CD4-positive, alpha-beta T cell (primary cell): Measurements from ENCODE around the gene TIMM23. TPM values are rescaled to one million over a fixed set of nuclear protein-coding genes. Genes with fewer than 3 reads are reported as not detected.
"Not testable (repeated sequence)": the region's sequence is repeated elsewhere in the genome, so short reads cannot be mapped to it uniquely, and the experiment has no call there.

ENCODE experiments used
- ATAC-seq: fragments of 200-7000 bp; cut with Tn5 transposase; one replicate; pipeline ENCODE4 v1.10.0; 2022; ENCODE audit warnings: mild to moderate bottlenecking; ENCODE audit not compliant: poor library complexity
- CTCF ChIA-PET: fragments of 350-600 bp; sonication (Branson Sonifier 250); formaldehyde crosslinking; loops from one replicate; lab custom pipeline; 2021; ENCODE audit warnings: antibody characterized with exemption, inconsistent platforms; lab: Charles Lee
- POLR2A ChIA-PET: fragments of 350-600 bp; sonication (Branson Sonifier 250); formaldehyde crosslinking; loops from one replicate; lab custom pipeline; 2021; ENCODE audit warnings: antibody characterized with exemption, inconsistent platforms; lab: Charles Lee
- DNase-seq, 14 experiments: peaks; one replicate each; pipeline ENCODE4 v3.0.0-alpha.2; 2013 to 2020; ENCODE audit warnings: mixed read lengths in 2 of 14
- H3K27ac ChIP-seq, 2 donors: one replicate each; pipeline versions ENCODE4 v1.5.1 to v1.7.0; 2013; ENCODE audit warnings: low read length in 2 of 2, low read depth in 1 of 2, mild to moderate bottlenecking in 1 of 2
- H3K27me3 ChIP-seq, 2 experiments: 1 replicate in 1 of 2; 2 replicates in 1 of 2; pipeline versions ENCODE4 v1.6.1 to v1.7.0; 2013; ENCODE audit warnings: low read length in 2 of 2, control low read depth in 1 of 2, mild to moderate bottlenecking in 1 of 2, moderate library complexity in 1 of 2; ENCODE audit not compliant: insufficient read depth in 2 of 2, control insufficient read depth in 1 of 2
- H3K36me3 ChIP-seq: one replicate; pipeline ENCODE4 v1.6.1; 2013; ENCODE audit warnings: low read length, control low read depth; ENCODE audit not compliant: insufficient read depth
- H3K4me1 ChIP-seq: one replicate; pipeline ENCODE4 v1.6.1; 2013; ENCODE audit warnings: low read length, control low read depth; ENCODE audit not compliant: insufficient read depth
- H3K4me3 ChIP-seq: one replicate; pipeline ENCODE4 v1.5.1; 2013; ENCODE audit warnings: mild to moderate bottlenecking, low read length, moderate library complexity
- H3K9me3 ChIP-seq, 2 experiments: 1 replicate in 1 of 2; 2 replicates in 1 of 2; pipeline versions ENCODE4 v1.6.1 to v1.7.0; 2013; ENCODE audit warnings: low read length in 2 of 2, mild to moderate bottlenecking in 2 of 2, control low read depth in 1 of 2, moderate library complexity in 1 of 2; ENCODE audit not compliant: control insufficient read depth in 1 of 2, insufficient read depth in 1 of 2
- H3K27ac Mint-ChIP-seq: one replicate; pipeline ENCODE4 v1.8.0; 2020; ENCODE audit warnings: mixed read lengths
- H3K27me3 Mint-ChIP-seq: one replicate; pipeline ENCODE4 v1.8.0; 2021; ENCODE audit warnings: mixed read lengths
- H3K36me3 Mint-ChIP-seq: one replicate; pipeline ENCODE4 v1.8.0; 2021; ENCODE audit warnings: low read depth, mixed read lengths
- H3K4me1 Mint-ChIP-seq: one replicate; pipeline ENCODE4 v1.8.0; 2021; ENCODE audit warnings: low read depth, mixed read lengths
- H3K4me3 Mint-ChIP-seq: one replicate; pipeline ENCODE4 v1.8.0; 2020; ENCODE audit warnings: mild to moderate bottlenecking, mixed read lengths
- H3K9me3 Mint-ChIP-seq: one replicate; pipeline ENCODE4 v1.8.0; 2020; ENCODE audit warnings: mixed read lengths
- intact Hi-C, 2 experiments: fragments of 100-400 bp; cut with DNase I in 1 of 2; cut with micrococcal nuclease in 1 of 2; formaldehyde crosslinking; loops; one replicate each; pipeline versions ENCODE4 v1.15.1 to v1.9.0; 2023 to 2025; cut with DNase I, micrococcal nuclease
- total RNA-seq, 174 experiments: library from RNA in 2 of 174; stranded (reverse) in 2 of 174; gene quantifications; one replicate each; pipeline ENCODE4 v1.2.3 and lab custom pipeline; 2021 to 2026
- TF ChIP-seq, protein P1 (sequence below): fragments of 200-600 bp; IDR thresholded peaks from one replicate; pipeline ENCODE4 v1.8.0; 2022; ENCODE audit warnings: antibody characterized with exemption, mild to moderate bottlenecking

Gene TIMM23
- total RNA-seq, 2 experiments from 2014 or later, result 32.2 to 32.9 TPM

DNA sequence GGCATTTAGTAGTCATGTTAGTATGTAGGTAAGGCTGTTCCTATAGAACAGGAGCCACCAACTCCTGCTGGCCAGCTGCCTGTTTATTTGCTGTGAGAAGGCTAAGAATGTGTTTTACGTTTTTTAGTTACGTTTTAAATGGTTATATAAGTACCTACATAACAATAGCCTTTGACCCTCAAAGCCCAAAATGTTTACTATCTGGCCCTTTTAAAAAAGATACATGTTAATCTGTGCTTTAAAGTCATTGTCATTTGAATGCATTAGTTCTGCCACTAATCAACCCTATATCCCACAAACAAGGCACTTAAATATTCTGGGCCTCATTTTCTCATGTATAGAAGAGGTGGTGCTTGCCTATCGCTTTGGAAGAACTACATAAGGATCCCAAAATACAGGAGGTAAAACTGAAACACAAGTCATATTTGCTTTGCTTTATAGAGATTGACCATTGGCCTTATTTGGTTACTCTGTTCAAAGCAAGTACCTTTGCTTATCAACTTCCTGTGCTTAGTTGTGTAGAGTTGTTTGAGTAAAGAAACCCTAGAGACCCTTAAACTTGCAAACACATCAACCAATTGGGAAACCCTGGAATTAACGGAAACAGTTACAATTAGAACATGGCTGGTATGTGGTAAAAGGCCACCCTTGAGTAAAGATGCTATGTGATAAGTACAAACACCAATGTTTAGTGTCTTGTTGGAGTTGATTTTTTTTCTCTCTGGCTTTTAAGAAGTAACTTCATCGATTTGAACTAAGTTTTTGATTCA lies 25.9 kb downstream of the TIMM23 start:
- no peaks in the 10 kb centered on the region for H3K27me3 Mint-ChIP-seq
- H3K4me3 Mint-ChIP-seq, result no peak overlapping the region
- H3K27ac ChIP-seq, result no peak overlapping the region
- intact Hi-C loops, result no loop called here
- DNase-seq (no peak), ATAC-seq (no peak)
- H3K4me3 ChIP-seq, result no peak overlapping the region
- ChIA-PET CTCF (no interaction called here), POLR2A (no interaction called here)
- TF ChIP-seq, protein P1, sequence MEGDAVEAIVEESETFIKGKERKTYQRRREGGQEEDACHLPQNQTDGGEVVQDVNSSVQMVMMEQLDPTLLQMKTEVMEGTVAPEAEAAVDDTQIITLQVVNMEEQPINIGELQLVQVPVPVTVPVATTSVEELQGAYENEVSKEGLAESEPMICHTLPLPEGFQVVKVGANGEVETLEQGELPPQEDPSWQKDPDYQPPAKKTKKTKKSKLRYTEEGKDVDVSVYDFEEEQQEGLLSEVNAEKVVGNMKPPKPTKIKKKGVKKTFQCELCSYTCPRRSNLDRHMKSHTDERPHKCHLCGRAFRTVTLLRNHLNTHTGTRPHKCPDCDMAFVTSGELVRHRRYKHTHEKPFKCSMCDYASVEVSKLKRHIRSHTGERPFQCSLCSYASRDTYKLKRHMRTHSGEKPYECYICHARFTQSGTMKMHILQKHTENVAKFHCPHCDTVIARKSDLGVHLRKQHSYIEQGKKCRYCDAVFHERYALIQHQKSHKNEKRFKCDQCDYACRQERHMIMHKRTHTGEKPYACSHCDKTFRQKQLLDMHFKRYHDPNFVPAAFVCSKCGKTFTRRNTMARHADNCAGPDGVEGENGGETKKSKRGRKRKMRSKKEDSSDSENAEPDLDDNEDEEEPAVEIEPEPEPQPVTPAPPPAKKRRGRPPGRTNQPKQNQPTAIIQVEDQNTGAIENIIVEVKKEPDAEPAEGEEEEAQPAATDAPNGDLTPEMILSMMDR, result no peak
- H3K27me3 ChIP-seq, result no peaks in the 10 kb centered on the region
- H3K4me1 ChIP-seq, result no peaks in the 10 kb centered on the region
- H3K36me3 Mint-ChIP-seq, result peaks cover 70% of the 10 kb centered on the region
- H3K9me3 ChIP-seq, result no peaks in the 10 kb centered on the region
- H3K27ac Mint-ChIP-seq, result peak overlapping the region; percentile 55
- no peaks in the 10 kb centered on the region for H3K4me1 Mint-ChIP-seq
- H3K9me3 Mint-ChIP-seq, result peaks cover 2% of the 10 kb centered on the region
- H3K36me3 ChIP-seq, result peaks cover 53% of the 10 kb centered on the region

DNA sequence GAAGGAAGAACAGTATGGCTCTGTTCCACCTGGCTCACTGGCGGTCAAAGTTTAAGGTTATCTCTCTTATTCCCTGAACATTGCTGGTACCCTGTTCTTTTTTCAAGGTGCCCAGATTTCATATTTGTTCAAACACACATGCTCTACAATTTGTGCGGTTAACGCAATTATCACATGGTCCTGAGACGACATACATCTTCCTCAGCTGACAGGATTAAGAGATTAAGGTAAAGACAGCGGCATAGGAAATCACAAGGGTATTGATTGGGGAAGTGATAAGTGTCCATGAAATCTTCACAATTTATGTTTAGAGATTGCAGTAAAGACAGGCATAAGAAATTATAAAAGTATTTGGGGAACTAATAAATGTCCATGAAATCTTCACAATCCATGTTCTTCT lies 27.7 kb downstream of the TIMM23 start:
- H3K27ac ChIP-seq, H3K4me1 ChIP-seq, DNase-seq, H3K4me1 Mint-ChIP-seq, H3K27me3 Mint-ChIP-seq, intact Hi-C loops, POLR2A ChIA-PET, H3K9me3 Mint-ChIP-seq, H3K9me3 ChIP-seq, CTCF ChIA-PET, H3K4me3 ChIP-seq, H3K27ac Mint-ChIP-seq, ATAC-seq, H3K27me3 ChIP-seq, H3K4me3 Mint-ChIP-seq: not testable (repeated sequence)
- H3K36me3 ChIP-seq, result peaks cover 66% of the 10 kb centered on the region
- peaks cover 74% of the 10 kb centered on the region for H3K36me3 Mint-ChIP-seq

DNA sequence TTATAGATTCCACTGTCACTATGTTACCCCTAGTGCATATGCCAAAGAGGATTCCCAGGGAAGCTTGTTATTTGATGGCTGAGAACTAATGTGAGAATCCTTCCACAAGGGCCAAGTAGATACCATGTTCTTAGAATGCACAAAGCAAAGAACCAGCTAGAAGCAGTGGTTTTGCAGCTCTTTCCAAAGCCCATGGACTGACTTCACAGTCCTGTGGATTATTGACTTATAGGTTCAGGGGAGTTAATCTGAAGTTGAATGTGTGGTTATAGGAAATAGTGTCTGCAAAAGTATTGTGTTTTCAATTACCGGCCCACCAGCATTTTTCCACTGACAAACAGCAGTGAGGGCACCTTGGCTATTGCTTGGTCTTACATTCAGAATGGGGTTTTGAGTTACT lies 28.2 kb downstream of the TIMM23 start:
- peaks cover 79% of the 10 kb centered on the region for H3K36me3 Mint-ChIP-seq
- CTCF ChIA-PET, result no interaction called here
- intact Hi-C loops, result no loop called here
- H3K27me3 Mint-ChIP-seq, result no peaks in the 10 kb centered on the region
- no peak overlapping the region for H3K27ac ChIP-seq
- ATAC-seq, result no peak
- no peak overlapping the region for H3K4me3 Mint-ChIP-seq
- no peaks in the 10 kb centered on the region for H3K4me1 ChIP-seq
- no peak overlapping the region for H3K4me3 ChIP-seq
- H3K36me3 ChIP-seq, result peaks cover 72% of the 10 kb centered on the region
- no peaks in the 10 kb centered on the region for H3K4me1 Mint-ChIP-seq
- no peak for DNase-seq
- TF ChIP-seq, protein P1, result no peak
- H3K27ac Mint-ChIP-seq, result no peak overlapping the region
- H3K9me3 Mint-ChIP-seq, result peaks cover 2% of the 10 kb centered on the region
- no peaks in the 10 kb centered on the region for H3K27me3 ChIP-seq
- POLR2A ChIA-PET, result no interaction called here
- no peaks in the 10 kb centered on the region for H3K9me3 ChIP-seq
